GM19043 (cell line): ENCODE data around the gene IZUMO1.

Experiments
- ATAC-seq: cut with Tn5 transposase; IDR thresholded peaks from one replicate; pipeline ENCODE4 v1.9.1; 2021; ENCODE audit warnings: low read depth; ENCODE audit not compliant: unreplicated experiment

Gene IZUMO1

DNA sequence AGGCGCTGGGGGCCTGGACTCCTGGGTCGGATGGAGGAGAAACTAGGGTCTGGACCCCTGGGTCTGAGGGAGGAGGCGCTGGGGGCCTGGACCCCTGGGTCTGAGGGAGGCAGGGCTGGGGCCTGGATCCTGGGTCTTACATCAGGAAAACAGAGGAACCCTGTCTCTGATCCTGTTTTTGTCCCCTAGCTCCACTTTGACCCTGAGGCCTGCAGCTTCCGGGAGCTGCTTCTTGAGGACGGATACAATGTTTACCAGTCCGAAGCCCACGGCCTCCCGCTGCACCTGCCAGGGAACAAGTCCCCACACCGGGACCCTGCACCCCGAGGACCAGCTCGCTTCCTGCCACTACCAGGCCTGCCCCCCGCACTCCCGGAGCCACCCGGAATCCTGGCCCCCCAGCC lies 11.0 kb upstream of the IZUMO1 start:
- no peak for ATAC-seq

DNA sequence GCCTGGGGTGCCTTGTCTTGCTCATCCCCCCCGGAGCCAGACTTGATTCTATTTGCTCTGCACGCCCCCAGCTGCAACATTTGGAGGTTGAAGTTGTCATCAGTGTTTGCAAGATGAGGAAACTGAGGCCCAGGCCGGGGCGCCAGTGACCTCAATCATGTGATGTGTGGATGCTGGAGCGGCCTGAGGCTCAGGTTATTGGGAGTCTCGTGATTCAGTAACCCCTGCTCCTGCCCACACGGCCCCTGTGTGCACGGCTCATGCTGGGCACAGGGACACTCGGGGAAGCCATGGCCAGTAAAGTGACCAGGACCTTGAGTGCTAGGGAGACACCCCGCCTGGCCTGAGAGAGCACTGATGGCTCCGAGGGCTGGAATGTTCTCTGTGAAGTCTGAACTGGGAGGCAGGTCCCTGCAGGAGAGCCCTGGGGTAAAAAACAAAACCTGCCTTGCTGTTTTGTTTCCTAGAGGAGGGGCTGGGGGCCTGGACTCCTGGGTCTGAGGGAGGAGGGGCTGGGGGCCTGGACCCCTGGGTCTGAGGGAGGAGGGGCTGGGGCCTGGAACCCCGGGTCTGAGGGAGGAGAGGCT lies 10.5 kb upstream of the IZUMO1 start:
- ATAC-seq = no peak

DNA sequence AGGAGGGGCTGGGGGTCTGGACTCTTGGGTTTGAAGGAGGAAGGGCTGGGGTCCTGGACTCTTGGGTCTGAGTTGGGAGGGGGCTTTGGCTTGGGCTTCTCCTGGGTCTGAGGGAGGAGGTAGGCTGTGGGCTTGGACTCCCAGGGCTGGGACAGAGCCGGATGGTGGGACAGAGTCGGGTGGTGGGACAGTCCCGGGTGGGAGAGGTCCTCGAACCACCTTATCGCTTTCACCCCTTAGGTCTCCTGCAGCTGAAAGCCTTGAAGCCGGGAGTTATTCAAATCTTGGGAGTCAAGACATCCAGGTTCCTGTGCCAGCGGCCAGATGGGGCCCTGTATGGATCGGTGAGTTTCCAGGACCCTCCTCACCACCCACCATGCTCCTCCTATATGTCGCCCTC lies 10.0 kb upstream of the IZUMO1 start:
- no peak for ATAC-seq

DNA sequence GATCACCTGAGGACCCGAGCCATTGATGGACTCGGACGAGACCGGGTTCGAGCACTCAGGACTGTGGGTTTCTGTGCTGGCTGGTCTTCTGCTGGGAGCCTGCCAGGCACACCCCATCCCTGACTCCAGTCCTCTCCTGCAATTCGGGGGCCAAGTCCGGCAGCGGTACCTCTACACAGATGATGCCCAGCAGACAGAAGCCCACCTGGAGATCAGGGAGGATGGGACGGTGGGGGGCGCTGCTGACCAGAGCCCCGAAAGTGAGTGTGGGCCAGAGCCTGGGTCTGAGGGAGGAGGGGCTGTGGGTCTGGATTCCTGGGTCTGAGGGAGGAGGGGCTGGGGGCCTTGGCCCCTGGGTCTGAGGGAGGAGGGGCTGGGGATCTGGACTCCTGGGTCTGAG lies 9.5 kb upstream of the IZUMO1 start:
- ATAC-seq = no peak

DNA sequence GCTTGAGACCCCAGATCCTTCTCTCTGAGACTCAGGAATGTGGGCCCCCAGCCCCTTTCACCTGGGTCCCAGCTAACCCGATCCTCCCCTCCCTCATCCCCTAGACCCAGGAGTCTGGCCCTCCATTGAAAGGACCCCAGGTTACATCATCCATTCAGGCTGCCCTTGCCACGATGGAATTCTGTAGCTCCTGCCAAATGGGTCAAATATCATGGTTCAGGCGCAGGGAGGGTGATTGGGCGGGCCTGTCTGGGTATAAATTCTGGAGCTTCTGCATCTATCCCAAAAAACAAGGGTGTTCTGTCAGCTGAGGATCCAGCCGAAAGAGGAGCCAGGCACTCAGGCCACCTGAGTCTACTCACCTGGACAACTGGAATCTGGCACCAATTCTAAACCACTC lies 9.1 kb upstream of the IZUMO1 start:
- no peak for ATAC-seq

DNA sequence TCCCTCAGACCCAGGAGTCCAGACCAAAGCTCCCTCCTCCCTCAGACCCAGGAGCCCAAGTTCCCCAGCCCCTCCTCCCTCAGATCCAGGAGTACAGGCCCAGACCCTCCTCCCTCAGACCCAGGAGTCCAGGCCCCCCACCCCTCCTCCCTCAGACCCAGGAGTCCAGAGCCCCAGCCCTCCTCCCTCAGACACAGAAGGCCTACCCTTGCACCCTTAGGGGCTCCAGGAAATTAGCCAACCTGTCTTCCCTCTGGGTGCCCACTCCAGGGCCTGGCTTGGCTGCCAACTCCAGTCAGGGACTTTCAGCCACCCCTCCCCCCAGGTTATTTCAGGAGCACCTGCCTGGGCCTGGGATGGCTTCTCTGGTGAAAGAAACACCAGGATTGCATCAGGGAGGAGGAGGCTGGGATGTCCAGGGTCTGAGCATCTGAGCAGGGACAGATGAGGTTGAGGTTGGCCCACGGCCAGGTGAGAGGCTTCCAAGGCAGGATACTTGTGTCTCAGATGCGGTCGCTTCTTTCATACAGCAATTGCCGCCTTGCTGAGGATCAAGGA lies 8.5 kb upstream of the IZUMO1 start, which contains the start of gene FGF21:
TSS of gene FGF21 (plus strand) at position 441 of the 558 bp plus-strand sequence. CDS start 713 bp downstream, outside the sequence.
- no peak for ATAC-seq

DNA sequence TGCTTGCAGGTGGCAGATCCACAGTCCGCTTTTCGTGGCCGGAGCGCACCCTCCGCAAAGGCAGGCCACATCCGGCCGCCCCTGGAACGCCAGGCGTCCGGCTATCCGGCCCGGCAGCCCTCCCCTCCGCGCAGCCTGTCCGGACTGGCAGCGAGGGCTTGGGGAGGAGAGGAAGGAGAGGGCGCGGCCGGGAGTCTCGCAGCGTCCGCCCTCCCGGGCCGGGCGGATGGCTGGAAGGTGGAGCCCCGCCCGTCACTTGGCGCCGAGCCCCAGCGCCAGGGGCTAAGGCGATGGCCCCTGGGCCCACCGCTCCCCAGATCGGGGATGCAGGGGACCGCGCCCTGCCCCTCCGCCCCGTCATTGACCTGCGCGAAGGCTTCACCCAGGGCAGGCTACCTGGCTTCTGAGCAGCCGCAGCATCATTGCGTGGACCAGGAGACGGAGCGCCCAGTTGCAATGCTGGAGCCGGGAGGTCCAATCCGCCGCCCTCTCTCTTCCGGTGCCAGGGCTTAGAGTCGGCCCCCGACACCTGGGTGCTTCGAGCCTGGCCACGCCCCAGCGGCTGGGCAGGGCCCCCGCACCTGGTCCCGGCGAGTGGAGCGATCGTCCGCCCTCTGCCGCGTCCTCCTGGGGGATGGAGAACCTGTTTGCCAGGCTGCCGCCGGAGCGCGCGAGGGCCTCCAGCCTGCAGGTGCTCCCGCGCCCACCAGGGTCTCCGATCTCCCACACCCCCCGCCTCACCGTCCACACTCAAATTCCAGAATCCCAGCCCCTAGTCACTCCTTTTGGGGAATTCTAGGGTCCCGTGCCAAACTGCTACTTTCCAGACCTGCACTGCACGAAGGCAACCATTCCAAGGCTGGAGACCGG lies 6.0 kb upstream of the IZUMO1 start, which contains the start of gene FUT1:
TSS of gene FUT1 (minus strand) at position 146 of the 870 bp plus-strand sequence. CDS start 1,360 bp downstream, outside the sequence.
- ATAC-seq = no peak

DNA sequence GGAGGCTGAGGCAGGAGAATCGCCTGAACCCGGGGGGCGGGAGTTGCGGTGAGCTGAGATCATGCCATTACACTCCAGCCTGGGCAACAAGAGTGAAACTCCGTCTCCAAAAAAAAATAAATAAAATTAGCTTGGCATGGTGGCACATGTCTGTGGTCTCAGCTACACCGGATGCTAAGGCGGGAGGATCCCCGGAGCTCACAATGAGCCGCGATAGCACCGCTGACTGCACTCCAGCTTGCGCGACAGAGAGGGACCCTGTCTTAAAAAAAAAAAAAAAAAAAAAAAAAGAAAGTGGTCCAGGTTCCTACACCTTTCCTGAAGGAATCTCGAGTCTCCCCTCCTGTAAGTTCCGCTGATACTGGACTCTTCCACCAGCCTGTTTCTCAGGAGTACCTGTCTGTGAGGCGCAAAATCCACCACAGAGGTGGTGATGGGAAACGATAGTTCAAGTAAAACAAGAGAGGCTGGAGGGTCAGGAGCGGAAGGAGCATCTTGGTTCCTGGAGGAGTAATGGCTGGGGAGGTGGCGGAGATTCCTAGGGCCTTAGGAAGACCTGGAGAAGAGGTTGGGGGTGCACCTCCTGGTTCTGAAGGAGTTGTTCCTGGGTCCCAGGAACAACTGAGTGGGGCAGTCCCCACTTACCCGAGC lies 5.3 kb upstream of the IZUMO1 start:
- no peak for ATAC-seq

DNA sequence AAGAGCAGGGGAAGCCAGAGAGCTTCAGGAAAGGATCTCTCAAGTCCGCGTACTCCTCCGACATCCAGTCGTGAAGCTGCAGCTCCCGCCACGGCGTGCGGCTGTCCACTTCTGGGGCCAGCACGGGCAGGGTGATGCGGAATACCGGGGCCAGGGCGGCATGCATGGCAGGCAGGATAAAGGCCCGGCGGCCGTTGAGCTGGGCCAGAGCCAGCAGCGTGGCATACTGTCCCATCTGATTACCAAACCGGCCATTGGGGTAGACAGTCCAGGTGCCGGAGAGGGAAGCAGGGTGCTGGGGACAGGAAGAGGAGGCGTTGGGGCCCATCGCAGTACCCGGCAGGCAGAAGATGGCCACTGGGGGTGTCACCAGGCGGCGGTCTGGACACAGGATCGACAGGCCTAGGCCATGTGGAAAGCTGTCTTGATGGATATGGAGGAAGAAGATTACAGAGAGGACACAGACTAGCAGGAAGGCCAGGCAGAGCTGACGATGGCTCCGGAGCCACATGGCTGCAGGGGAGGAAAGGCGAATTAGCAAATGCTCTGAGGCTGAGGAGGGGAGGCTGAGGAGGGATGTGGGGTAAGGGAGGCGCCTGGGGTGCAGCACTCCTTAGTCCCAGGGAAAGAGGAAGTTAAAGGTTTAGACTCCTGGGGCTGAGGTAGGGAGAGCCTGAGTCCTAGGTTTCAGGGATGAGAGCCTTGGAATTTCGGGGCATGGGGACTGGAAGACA lies 4.2 kb upstream of the IZUMO1 start:
- no peak for ATAC-seq

DNA sequence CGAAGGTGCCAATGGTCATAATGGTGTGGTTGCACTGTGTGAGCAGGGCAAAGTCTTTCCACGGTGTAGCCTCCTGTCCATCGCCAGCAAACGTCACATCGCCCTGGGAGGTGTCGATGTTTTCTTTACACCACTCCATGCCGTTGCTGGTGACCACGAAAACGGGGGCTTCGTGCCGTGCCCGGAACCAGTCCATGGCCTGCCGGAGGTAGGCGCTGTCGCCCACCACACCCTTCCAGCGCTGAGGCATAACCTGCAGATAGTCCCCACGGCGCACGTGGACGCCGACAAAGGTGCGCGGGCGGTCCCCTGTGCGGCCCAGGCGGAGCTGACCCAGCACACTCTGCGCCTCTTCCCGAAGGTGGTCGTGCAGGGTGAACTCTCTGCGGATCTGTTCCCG lies 3.6 kb upstream of the IZUMO1 start:
- no peak for ATAC-seq

DNA sequence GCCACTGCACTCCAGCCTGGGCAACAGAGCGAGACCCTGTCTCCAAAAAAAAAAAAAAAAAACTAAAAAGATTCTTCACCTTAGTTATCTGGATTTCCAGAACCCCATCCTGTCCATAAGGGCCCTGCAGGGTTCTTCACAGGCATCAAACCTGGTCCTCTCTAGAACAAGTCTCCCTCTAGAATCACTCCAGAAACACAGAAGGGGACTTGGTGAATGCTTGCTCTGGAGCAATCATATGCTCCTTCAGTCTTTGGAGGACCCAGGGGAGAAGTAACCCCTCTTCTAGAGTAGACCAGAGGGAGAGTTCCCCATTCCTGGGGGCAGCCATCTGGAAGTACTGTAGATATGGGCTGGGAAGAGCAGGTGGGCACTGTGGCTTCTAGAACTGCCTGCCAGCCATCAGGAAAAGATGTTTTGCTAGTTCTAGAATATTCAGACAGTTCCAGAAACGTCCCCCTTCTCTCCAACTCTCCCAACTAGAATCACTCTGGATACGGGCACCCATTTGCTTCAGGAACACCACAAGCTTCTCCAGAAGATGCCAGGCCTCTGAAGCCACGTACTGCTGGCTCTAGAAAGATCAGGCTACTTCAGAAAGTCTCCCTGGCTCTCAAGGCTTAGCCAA lies 3.0 kb upstream of the IZUMO1 start:
- ATAC-seq = no peak

DNA sequence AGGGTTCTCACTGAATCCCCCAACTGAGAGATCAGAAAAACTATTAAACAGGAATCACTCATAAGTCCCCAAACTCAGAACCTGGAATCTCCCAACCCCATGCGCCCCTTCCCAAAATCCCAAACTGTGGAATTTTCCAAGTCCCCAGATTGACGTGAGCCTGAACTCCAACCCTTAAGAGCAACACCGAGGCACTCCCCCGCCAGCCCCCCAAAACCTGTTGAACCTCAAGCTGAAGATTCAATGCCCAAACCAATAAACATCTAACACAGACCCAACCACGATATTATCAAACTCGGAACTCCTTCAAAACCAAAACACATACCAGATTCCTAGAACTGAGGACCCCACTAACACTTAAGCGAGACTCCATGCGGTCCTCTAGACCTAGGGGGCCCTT lies 599 bp downstream of the IZUMO1 start:
- no peak for ATAC-seq

DNA sequence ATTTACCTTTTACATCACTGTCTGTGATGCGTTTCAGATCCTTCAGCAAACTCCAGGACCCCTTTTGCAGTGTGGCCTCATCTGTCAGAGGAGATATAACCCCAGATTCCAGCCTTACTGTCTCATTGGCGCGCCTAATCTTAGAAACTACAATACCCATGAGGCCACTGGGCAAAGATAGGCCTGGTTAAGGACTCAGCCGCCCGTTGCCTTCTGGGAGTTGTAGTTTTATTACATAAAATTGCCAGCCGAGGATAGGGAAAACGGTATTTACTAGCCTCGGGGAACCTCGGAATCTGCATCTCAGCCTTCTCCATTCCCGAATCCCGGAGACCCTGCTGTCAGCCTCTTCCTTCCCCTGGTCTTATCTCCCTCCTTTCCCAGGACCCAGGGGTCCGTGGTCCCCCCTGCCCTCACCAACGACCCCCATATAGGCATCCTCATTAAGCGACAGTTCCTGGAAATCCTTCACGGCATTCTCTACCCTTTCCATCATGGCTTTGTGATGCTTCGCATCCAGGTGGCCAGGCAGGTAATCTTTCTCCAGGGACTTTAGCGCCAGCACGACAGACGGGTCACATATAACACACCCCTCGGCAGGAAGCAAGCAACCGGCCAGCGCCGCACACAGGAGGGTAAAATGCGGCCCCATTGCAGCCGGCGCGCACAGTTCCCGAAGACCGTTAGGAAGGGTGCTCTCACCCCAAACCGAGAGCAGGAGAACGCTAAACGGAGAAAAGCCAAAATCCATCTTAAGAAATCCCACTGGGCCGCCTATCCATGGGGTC lies 1.3 kb downstream of the IZUMO1 start:
- ATAC-seq = no peak

DNA sequence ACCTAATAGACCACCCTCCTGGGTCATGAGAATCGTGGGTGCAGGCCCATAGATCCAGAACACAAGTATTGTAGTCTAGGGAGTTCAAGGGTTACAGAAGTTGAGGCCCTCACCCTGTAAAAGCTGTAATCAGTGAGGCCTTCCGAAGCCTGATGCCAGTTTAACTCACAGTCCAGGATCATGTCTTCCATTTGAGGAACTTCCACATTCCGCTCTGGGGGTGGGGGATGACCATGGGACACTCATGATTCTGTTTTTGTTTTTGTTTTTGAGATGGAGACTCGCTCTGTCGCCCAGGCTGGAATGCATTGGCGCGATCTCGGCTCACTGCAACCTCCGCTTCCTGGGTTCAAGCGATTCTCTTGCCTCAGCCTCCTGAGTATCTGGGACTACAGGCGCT lies 4.6 kb downstream of the IZUMO1 start:
- ATAC-seq = no peak

DNA sequence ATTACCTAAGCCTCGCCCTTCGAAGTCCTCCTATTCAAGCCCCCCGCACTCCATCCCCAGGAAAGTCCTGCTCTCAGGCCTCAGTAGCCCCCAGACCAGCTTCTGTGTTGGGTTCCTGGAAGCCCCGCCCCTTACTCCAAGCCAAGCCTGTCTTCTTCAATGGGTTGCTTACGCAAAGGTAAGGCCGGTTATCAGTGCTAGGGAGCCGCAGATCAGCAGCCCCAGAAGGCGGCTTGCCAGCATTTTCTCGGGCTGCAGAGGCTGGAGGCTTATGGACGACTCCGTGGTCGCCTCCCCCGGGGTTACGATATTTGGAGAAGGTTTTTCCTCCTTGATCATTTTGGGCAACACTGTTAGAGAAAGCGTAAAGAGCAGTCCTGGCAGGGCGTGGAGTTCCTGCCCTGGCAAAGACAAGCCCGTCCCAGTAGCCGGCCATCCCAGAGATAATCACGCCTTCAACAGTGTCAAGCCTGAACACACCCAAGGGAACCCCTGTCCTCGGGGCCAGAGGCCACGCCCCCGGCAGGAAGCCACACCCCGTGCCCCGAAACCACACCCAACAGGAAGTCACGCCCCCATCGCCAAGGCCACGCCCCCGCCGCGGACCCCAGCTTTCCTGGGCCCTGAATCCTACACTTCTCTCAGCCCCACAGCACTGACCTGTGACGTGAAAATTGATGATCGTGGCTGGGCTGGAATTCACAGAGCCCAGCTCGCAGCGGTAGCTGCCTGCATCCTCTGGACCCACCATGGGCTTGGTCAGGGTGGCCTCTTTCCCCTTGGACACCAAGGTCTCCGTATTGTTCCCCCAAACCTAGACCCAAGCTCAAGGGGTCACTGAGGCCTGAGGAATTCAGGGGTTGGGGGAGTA lies 5.3 kb downstream of the IZUMO1 start:
- no peak for ATAC-seq

DNA sequence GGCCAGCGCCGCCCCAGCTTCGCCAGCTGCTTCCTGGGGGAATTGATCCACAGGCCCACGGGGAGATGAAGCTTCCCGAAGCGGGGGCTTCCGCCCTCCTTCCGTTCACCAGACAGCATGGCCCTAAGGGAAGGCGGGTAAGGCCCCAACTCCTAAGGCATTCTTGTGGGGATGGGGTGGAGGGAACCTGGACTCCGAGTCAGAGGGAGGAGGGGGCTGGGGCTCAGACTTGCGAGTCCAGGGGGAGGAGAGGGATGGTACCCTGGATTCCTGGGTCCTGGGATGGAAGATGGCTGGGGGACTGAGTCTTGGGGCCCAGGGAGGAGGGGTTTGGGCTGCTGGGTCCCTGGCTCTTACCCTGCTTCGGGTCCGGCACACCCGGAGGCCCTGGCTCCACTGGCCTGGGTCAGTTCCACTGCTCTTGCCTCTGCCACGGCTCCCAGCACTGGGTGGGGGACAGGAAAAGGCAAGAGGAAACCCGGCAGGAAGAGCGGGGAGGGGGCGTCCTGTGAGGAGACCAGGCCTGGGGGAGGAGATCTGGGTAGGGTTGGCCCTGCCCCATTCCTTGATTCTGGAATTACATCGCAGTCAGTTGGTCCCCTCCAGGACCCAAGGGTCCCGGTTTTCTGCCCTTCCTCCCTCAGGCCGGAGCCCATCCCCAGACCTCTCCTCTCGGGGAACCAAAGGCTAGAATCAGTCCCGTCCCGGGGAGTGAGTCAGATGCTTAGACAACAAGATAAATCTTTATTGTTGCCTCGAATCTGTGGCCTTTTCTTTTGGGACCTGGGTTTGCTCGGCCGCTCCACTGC lies 6.3 kb downstream of the IZUMO1 start, which contains the start of gene RASIP1:
TSS of gene RASIP1 (minus strand) at position 447 of the 809 bp plus-strand sequence. CDS start at position 119, 328 bp downstream.
- ATAC-seq = no peak

DNA sequence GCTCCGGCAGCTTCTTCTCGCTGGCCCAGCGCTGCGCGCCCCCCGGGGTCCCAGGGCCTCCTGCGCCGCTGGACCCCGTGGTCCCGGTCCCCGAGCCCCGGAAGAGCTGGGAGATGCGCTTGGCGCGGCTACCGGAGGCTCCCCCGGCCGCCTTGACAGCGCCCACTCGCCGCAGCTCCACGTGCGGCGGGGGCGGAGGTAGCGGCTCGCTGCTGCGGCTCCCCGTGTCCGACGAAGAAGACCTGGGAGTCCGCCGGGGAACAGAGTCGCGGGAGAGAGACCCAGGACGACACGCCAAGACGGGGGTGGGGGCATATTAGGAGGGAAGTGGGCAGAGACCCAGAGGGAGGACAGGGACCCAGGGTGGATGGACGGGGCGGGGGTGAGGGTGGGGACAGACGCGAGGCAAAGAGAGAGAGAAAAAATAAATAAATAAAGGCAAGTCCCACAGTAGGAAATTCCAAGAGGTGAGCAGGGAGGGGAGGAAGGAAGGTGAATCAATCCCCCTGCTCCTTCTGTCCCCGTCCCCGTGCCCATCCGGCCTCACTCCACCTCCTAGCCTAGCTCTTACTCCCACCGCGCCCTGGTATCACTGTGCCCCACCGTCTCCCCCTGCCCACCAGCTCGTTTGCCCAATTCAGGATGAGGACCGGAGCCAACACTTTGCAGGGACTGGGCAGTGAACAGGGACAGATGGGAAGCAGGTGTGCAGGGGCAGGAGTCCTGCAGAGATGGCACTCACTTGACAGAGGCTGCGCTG lies 7.1 kb downstream of the IZUMO1 start:
- ATAC-seq = no peak
